ENCODE results near the gene SUGCT. TPM values are rescaled to one million over a fixed set of nuclear protein-coding genes. Genes with fewer than 3 reads are reported as not detected.

The SUGCT gene
- total RNA-seq, 2 experiments from 2014 or later, result not detected

DNA sequence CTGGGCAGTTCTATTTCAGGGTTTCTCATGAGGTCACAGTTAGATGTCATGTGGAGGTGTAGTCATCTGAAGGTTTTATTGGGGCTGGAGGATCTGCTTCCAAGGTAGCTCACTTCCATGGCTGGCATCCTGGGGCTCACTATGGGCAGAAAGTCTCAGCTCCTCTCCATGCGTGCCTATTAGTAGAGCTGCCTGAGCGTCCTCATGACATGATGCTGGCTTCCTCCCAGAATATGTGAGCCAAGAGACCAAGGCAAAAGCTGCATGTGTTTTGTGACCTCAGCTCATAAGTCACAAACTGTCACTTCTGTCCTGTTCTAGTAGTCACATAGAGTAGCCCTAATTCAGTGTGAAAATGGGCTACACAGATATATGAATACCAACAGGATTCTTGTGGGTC is 524.4 kb downstream of the SUGCT start:
- H3K9me3 ChIP-seq (ENCODE audit: low read length), result no peaks in the 10 kb centered on the region
- no peaks in the 10 kb centered on the region for H3K36me3 ChIP-seq (ENCODE audit: insufficient read depth, low read length)
- no peaks in the 10 kb centered on the region for H4K20me1 ChIP-seq (ENCODE audit: insufficient read depth, low read length)
- TF ChIP-seq EZH2phosphoT487 (IDR thresholded peaks at IDR 0.05; ENCODE audit: borderline replicate concordance, low read depth, low read length), result no peak
- TF ChIP-seq, protein P1, sequence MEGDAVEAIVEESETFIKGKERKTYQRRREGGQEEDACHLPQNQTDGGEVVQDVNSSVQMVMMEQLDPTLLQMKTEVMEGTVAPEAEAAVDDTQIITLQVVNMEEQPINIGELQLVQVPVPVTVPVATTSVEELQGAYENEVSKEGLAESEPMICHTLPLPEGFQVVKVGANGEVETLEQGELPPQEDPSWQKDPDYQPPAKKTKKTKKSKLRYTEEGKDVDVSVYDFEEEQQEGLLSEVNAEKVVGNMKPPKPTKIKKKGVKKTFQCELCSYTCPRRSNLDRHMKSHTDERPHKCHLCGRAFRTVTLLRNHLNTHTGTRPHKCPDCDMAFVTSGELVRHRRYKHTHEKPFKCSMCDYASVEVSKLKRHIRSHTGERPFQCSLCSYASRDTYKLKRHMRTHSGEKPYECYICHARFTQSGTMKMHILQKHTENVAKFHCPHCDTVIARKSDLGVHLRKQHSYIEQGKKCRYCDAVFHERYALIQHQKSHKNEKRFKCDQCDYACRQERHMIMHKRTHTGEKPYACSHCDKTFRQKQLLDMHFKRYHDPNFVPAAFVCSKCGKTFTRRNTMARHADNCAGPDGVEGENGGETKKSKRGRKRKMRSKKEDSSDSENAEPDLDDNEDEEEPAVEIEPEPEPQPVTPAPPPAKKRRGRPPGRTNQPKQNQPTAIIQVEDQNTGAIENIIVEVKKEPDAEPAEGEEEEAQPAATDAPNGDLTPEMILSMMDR (conservative IDR thresholded peaks at IDR 0.05; ENCODE audit: low read length), result no peak
- H3K4me2 ChIP-seq (ENCODE audit: low read length), result no peak overlapping the region
- no peaks in the 10 kb centered on the region for H3K9me2 ChIP-seq (ENCODE audit: insufficient read depth, low read length)
- CTCF ChIA-PET (ENCODE audit: unreplicated experiment), result no interaction called here
- H3K27ac ChIP-seq (ENCODE audit: low read depth, low read length, poor library complexity, severe bottlenecking), result no peak overlapping the region
- no peak overlapping the region for H3K4me3 ChIP-seq (ENCODE audit: low read depth, low read length, poor library complexity, severe bottlenecking)
- intact Hi-C loops (cut with micrococcal nuclease; ENCODE audit: unreplicated experiment), result no loop called here
- POLR2A ChIA-PET, result no interaction called here
- no peak for DNase-seq (ENCODE audit: low spot score)
- H3K4me1 ChIP-seq (ENCODE audit: insufficient read depth, low read length, poor library complexity, severe bottlenecking), result no peaks in the 10 kb centered on the region
- no peak overlapping the region for H2AFZ ChIP-seq (ENCODE audit: low read length)
- no peaks in the 10 kb centered on the region for H3K79me2 ChIP-seq (ENCODE audit: insufficient read depth, low read depth, low read length)
- BruUV-seq (replicated peaks), result no TSS peak

DNA sequence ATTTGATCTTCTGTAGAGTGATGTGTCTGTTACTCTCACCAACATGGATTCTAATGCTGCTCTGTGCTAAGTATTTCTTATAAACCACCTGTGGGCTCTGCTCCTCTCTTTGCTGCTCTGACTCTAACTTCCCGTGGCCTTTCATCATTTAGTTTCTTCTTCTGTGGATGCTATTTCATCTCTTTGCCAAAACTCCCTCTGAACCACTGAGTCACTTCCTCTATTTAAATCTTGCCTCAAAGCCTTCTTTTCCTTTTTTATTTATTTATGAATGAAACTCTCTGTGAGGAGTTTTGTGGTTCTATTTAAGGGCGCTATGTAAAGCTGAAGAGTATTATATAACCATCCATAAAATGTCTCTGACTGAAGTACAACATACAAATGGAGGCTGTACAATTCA is 538.5 kb downstream of the SUGCT start:
- intact Hi-C loops (cut with micrococcal nuclease; ENCODE audit: unreplicated experiment), result no loop called here
- Histone ChIP-seq H3K9me3 (ENCODE audit: low read length) (no peaks in the 10 kb centered on the region), H3K4me3 (ENCODE audit: low read depth, low read length, poor library complexity, severe bottlenecking) (no peak overlapping the region), H3K4me1 (ENCODE audit: insufficient read depth, low read length, poor library complexity, severe bottlenecking) (no peaks in the 10 kb centered on the region), H2AFZ (ENCODE audit: low read length) (no peak overlapping the region), H3K4me2 (ENCODE audit: low read length) (no peak overlapping the region), H4K20me1 (ENCODE audit: insufficient read depth, low read length) (no peaks in the 10 kb centered on the region), H3K27ac (ENCODE audit: low read depth, low read length, poor library complexity, severe bottlenecking) (no peak overlapping the region), H3K79me2 (ENCODE audit: insufficient read depth, low read depth, low read length) (no peaks in the 10 kb centered on the region), H3K36me3 (ENCODE audit: insufficient read depth, low read length) (no peaks in the 10 kb centered on the region), H3K9me2 (ENCODE audit: insufficient read depth, low read length) (peaks cover 3% of the 10 kb centered on the region; the same call in 1 of the 2 replicates)
- TF ChIP-seq, protein P1 (conservative IDR thresholded peaks at IDR 0.05; ENCODE audit: low read length), result no peak
- no peak for TF ChIP-seq EZH2phosphoT487 (IDR thresholded peaks at IDR 0.05; ENCODE audit: borderline replicate concordance, low read depth, low read length)
- ChIA-PET POLR2A (no interaction called here), CTCF (ENCODE audit: unreplicated experiment) (no interaction called here)
- no TSS peak for BruUV-seq (replicated peaks)
- no peak for DNase-seq (ENCODE audit: low spot score)

DNA sequence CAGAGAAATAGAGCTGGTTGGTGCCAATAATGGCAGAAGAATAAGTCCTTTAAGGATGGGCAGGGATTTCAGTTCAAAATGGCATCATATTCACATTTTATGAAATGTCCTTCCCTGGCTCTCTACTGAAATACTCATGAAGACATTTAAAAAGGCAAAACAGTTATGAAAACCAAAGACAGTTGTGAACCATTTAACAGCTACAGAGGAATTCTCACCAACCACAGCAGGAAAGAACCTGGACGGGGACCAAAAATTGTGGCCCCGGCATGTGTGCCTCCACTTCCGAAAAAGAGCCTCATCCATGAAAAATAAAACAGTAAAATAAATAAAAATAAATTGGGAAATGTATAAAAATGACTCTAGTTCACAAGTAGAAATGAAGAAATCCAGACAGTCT is 539.5 kb downstream of the SUGCT start:
- no peak for DNase-seq (ENCODE audit: low spot score)
- no TSS peak for BruUV-seq (replicated peaks)
- Histone ChIP-seq H3K27ac (ENCODE audit: low read depth, low read length, poor library complexity, severe bottlenecking) (no peak overlapping the region), H3K9me3 (ENCODE audit: low read length) (no peaks in the 10 kb centered on the region), H4K20me1 (ENCODE audit: insufficient read depth, low read length) (no peaks in the 10 kb centered on the region), H3K9me2 (ENCODE audit: insufficient read depth, low read length) (peaks cover 3% of the 10 kb centered on the region; the same call in 1 of the 2 replicates), H3K4me1 (ENCODE audit: insufficient read depth, low read length, poor library complexity, severe bottlenecking) (no peaks in the 10 kb centered on the region), H3K79me2 (ENCODE audit: insufficient read depth, low read depth, low read length) (no peaks in the 10 kb centered on the region), H3K36me3 (ENCODE audit: insufficient read depth, low read length) (no peaks in the 10 kb centered on the region), H2AFZ (ENCODE audit: low read length) (no peak overlapping the region), H3K4me2 (ENCODE audit: low read length) (no peak overlapping the region), H3K4me3 (ENCODE audit: low read depth, low read length, poor library complexity, severe bottlenecking) (no peak overlapping the region)
- TF ChIP-seq, protein P1 (conservative IDR thresholded peaks at IDR 0.05; ENCODE audit: low read length), result no peak
- TF ChIP-seq EZH2phosphoT487 (IDR thresholded peaks at IDR 0.05; ENCODE audit: borderline replicate concordance, low read depth, low read length), result no peak
- ChIA-PET CTCF (ENCODE audit: unreplicated experiment) (no interaction called here), POLR2A (no interaction called here)
- intact Hi-C loops (cut with micrococcal nuclease; ENCODE audit: unreplicated experiment), result no loop called here

Data from OCI-LY7 (cell line).